ENCODE results near the gene LIPF.
A peak's percentile ranks its signal among the peaks of the same experiment; 100 is the strongest.
"Not testable (repeated sequence)": the region's sequence is repeated elsewhere in the genome, so short reads cannot be mapped to it uniquely, and the experiment has no call there.

LIPF gene

GRCh38 chr10:88661018-88661417, 3.2 kb upstream of the LIPF start:
- peaks cover 7% of the 10 kb centered on the region for H3K27me3 Mint-ChIP-seq
- no peaks in the 10 kb centered on the region for H3K4me1 Mint-ChIP-seq
- H3K27ac Mint-ChIP-seq = no peak overlapping the region
- H3K36me3 Mint-ChIP-seq = no peaks in the 10 kb centered on the region
- no peaks in the 10 kb centered on the region for H3K9me3 Mint-ChIP-seq
- no peak overlapping the region for H3K4me3 Mint-ChIP-seq

DNA sequence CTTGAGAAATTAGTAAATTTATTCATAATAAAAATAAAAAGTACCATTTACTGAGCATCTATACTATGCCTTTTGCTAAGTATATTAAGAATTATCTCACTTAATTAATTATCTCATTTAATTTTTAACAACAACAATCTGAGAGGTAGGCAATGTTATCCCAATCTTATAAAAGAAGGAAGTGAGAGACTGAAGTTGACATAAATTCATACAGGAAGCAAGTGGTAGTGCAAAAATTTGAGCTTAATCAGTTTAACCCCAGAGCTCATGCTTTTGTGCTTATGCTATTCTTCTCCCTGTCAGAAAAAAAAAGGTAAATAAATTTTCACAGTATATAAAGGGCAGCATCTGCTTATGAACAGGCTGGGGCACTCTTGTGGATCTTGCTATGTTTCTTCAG, 2.7 kb upstream of the LIPF start:
- peaks cover 5% of the 10 kb centered on the region for H3K27me3 Mint-ChIP-seq
- no peak overlapping the region for H3K4me3 Mint-ChIP-seq
- H3K9me3 Mint-ChIP-seq = no peaks in the 10 kb centered on the region
- no peak overlapping the region for H3K27ac Mint-ChIP-seq
- H3K4me1 Mint-ChIP-seq = no peaks in the 10 kb centered on the region
- H3K36me3 Mint-ChIP-seq = no peaks in the 10 kb centered on the region

GRCh38 chr10:88663153-88663552, 1.1 kb upstream of the LIPF start:
- H3K4me1 Mint-ChIP-seq, H3K9me3 Mint-ChIP-seq, H3K27me3 Mint-ChIP-seq, H3K36me3 Mint-ChIP-seq, H3K4me3 Mint-ChIP-seq: not testable (repeated sequence)
- peak overlapping the region; percentile 63 for H3K27ac Mint-ChIP-seq

DNA sequence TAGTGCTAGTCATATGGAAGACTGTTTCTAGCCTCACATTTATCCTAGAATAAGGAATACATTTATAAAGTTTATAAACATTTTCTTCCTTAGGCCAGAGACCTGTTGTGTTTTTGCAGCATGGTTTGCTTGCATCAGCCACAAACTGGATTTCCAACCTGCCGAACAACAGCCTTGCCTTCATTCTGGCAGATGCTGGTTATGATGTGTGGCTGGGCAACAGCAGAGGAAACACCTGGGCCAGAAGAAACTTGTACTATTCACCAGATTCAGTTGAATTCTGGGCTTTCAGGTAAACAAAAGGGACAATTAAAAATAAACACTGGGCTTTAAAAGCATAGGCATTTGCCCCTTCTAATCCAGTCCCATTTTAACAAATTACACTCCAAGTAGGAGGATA, 4.2 kb downstream of the LIPF start:
- Mint-ChIP-seq H3K36me3 (no peaks in the 10 kb centered on the region), H3K4me3 (no peak overlapping the region), H3K4me1 (peaks cover 7% of the 10 kb centered on the region), H3K27ac (no peak overlapping the region), H3K9me3 (no peaks in the 10 kb centered on the region), H3K27me3 (no peaks in the 10 kb centered on the region)

DNA sequence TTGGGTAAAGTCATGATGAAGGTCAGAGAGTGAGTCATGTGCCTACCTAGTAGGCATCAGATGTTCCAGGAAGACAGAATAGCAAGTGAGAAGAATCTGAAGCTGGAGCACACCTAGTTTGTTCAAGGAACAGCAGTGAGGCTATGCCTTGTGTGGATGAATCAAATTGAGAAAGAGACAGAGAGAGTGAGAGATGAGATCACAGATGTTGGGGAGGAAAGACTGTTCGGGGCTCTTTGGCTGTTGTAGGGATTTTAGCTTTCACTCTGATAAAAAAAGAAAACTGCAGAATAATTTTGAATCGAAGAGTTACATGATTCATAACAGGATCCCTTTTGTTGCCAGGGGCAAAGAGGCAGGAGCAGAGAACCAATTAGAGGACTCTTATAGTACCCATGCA, 6.3 kb downstream of the LIPF start:
- peaks cover 7% of the 10 kb centered on the region for H3K4me1 Mint-ChIP-seq
- H3K9me3 Mint-ChIP-seq = no peaks in the 10 kb centered on the region
- peak overlapping the region; percentile 1 for H3K27ac Mint-ChIP-seq
- H3K36me3 Mint-ChIP-seq = no peaks in the 10 kb centered on the region
- H3K27me3 Mint-ChIP-seq = no peaks in the 10 kb centered on the region
- H3K4me3 Mint-ChIP-seq = no peak overlapping the region

DNA sequence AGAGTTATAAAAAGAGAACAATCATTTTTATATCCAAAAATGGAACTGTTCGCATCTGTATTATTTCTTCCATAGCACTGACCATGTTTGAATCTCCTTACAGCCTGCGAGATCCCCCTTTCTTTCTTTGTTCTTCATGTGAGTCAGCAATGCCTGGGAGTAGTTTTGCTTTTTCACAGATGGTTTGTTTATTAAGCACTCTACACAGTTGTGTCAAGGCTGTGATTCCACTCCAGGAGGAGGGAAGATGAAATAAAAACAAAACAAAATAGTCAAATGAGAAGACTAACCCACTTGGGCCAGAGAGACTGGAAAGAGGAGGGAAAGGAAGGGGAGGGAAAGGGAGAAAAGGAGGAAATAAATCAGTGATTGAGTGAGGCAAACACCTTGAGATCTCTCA, 7.8 kb downstream of the LIPF start:
- Mint-ChIP-seq H3K4me1 (peaks cover 7% of the 10 kb centered on the region), H3K27me3 (no peaks in the 10 kb centered on the region), H3K9me3 (no peaks in the 10 kb centered on the region), H3K4me3 (no peak overlapping the region), H3K36me3 (no peaks in the 10 kb centered on the region), H3K27ac (peak overlapping the region; percentile 9)

- H3K4me3 Mint-ChIP-seq = no peak overlapping the region
- H3K36me3 Mint-ChIP-seq = no peaks in the 10 kb centered on the region
- H3K27me3 Mint-ChIP-seq = peaks cover 1% of the 10 kb centered on the region
- no peak overlapping the region for H3K27ac Mint-ChIP-seq
- H3K9me3 Mint-ChIP-seq = no peaks in the 10 kb centered on the region
- no peaks in the 10 kb centered on the region for H3K4me1 Mint-ChIP-seq
These were observed 12.2 kb downstream of the LIPF start for GRCh38 chr10:88676283-88677060.

DNA sequence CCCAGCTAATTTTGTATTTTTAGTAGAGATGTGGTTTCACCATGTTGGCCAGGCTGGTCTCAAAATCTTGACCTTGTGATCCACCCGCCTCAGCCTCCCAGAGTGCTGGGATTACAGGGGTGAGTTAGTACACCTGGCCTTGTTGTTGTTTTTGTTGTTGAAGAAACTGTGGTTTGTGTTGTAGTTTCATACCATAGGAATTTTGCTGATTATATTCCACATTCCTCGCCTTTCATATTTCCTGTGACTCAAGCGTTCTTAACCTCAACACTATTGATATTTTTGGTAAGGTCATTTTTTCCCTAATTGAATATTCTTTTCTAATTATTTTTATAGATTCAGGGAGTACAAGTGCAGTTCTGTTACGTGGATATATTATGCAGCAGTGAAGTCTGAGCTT, 16.7 kb downstream of the LIPF start:
- Mint-ChIP-seq H3K4me1 (no peaks in the 10 kb centered on the region), H3K27me3 (peaks cover 4% of the 10 kb centered on the region), H3K27ac (no peak overlapping the region), H3K4me3 (no peak overlapping the region), H3K36me3 (no peaks in the 10 kb centered on the region), H3K9me3 (no peaks in the 10 kb centered on the region)

GRCh38 chr10:88682491-88682890, 18.2 kb downstream of the LIPF start:
- H3K4me1 Mint-ChIP-seq = no peaks in the 10 kb centered on the region
- no peaks in the 10 kb centered on the region for H3K9me3 Mint-ChIP-seq
- H3K27me3 Mint-ChIP-seq = peaks cover 3% of the 10 kb centered on the region
- H3K4me3 Mint-ChIP-seq = no peak overlapping the region
- no peaks in the 10 kb centered on the region for H3K36me3 Mint-ChIP-seq
- H3K27ac Mint-ChIP-seq = no peak overlapping the region

DNA sequence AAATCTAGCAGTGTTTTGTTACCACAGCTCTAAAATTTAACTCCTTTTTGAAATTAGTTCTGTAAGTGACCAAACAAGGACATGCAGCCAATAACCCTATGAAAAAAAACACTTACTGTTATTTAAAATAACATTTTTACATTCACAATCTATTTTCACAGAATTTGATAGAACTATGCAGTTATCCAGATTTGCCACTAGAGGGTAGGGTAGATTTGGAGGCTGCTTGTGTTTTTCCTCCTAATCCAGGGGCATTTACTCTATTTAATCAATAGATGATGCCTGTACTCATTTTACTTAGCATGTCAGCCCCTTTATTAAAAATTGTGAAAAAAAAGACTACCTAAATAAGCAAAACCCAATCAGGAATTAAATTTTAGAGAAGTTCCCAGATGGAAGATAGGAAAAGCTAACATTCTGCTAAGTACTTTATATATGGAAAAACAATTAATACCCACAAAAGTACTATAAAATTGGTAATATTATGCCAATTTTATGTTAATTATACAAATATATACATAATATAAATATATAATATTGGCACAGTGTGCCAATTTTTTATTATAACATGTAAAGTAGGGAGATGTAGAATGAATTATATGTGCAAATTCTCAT, 23.7 kb downstream of the LIPF start:
- Mint-ChIP-seq H3K4me1 (no peaks in the 10 kb centered on the region), H3K9me3 (no peaks in the 10 kb centered on the region), H3K36me3 (no peaks in the 10 kb centered on the region), H3K27me3 (peaks cover 2% of the 10 kb centered on the region), H3K27ac (no peak overlapping the region), H3K4me3 (no peak overlapping the region)

DNA sequence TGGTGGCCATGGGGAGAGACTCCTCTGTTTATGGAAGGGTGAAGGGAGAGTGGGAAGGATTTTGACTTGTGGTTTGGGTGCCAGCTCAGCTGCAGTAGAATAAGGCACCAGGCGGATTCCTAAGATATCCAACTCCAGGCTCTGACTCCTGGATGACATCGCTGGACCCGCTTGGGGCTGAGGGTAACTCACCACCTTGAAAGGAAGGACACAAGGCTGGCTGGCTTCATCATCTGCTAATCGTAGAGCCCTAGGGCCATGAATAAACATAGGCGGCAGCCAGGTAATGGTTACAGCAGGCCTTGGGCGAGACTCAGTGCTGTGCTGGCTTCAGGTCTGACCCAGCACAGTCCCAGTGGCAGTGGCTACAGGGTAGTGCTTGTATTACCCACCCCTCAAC, 25.1 kb downstream of the LIPF start:
- no peak overlapping the region for H3K4me3 Mint-ChIP-seq
- H3K27ac Mint-ChIP-seq = no peak overlapping the region
- H3K36me3 Mint-ChIP-seq = no peaks in the 10 kb centered on the region
- H3K27me3 Mint-ChIP-seq = peaks cover 4% of the 10 kb centered on the region
- no peaks in the 10 kb centered on the region for H3K9me3 Mint-ChIP-seq
- H3K4me1 Mint-ChIP-seq = no peaks in the 10 kb centered on the region

DNA sequence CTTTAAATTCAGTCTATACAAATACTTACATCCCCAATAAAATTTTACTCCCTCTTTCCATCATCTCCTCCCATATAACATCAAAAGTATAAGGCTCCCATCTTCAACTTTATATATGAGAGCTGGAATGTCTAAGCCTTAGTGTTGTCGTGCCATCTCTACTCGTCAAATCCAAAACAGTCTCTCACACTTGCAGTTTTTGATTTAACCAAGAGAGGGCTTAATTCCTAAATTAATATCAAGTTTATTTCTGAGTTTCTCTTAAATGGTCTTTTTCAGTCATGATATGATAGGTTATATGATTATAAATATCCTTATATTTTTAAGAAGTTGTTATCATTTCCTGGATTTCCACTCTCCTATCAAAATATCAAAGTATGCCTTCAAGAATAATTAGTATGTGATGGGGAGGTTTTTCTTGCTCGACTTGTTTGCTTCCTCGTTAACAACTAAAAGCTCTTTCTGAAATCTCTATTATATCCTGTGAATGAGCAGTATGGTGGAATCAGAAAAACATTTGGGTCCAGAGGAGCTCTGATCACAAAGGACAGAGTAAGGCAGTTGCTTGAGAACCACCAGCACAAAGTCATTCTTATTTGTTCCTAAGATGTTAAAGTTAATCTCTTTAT, 29.3 kb downstream of the LIPF start:
- no peaks in the 10 kb centered on the region for H3K36me3 Mint-ChIP-seq
- no peaks in the 10 kb centered on the region for H3K9me3 Mint-ChIP-seq
- no peak overlapping the region for H3K4me3 Mint-ChIP-seq
- H3K27me3 Mint-ChIP-seq = peaks cover 4% of the 10 kb centered on the region
- no peak overlapping the region for H3K27ac Mint-ChIP-seq
- H3K4me1 Mint-ChIP-seq = no peaks in the 10 kb centered on the region

GRCh38 chr10:88702848-88703597, 38.8 kb downstream of the LIPF start:
- peaks cover 19% of the 10 kb centered on the region for H3K4me1 Mint-ChIP-seq
- peaks cover 1% of the 10 kb centered on the region for H3K27me3 Mint-ChIP-seq
- no peaks in the 10 kb centered on the region for H3K9me3 Mint-ChIP-seq
- no peak overlapping the region for H3K27ac Mint-ChIP-seq
- H3K36me3 Mint-ChIP-seq = no peaks in the 10 kb centered on the region
- no peak overlapping the region for H3K4me3 Mint-ChIP-seq

GRCh38 chr10:88705958-88706357, 41.7 kb downstream of the LIPF start, which contains the start of gene LIPK:
TSS of gene LIPK (plus strand) at chr10:88706249. CDS start at chr10:88724544, 18,295 bp downstream.
- Mint-ChIP-seq H3K9me3 (no peaks in the 10 kb centered on the region), H3K36me3 (no peaks in the 10 kb centered on the region), H3K27ac (no peak within 1 kb of the TSS), H3K4me1 (peaks cover 19% of the 10 kb centered on the region), H3K4me3 (no peak within 1 kb of the TSS), H3K27me3 (peaks cover 1% of the 10 kb centered on the region)

DNA sequence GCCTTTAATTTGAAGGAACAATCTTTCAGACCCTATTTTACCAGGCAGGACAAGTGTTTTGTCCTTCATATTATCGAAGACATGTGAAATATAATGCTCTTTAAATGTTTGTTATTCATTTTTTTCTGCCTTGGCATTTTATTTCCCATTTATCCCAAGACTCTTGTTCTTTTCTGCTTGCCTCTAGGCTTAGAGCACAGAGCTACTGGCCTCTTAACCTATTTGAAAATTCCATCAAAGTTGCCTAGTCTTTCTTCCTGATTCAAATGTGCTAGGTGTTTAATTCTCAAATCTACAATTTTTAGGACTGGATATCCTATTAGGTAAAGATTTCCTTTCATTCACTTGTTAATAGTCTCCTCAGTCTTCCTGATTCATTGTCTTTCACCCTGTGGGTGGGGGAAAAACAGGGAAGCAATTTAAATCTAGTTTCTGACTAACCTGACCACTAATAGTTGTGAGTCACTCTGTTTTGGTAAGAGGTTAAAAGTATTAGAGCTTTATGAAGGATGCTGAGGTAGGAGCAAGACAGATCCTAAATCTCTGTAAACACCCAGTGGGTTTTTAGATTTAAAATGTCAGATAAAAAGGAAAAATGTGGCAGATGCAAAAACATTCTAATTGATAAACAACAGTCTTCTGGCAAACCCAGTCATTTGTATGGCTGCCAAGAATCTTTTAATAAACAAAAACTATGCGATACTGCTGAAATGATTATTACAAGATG, 43.4 kb downstream of the LIPF start:
- no peaks in the 10 kb centered on the region for H3K9me3 Mint-ChIP-seq
- H3K36me3 Mint-ChIP-seq = no peaks in the 10 kb centered on the region
- H3K27me3 Mint-ChIP-seq = peaks cover 1% of the 10 kb centered on the region
- H3K27ac Mint-ChIP-seq = peak overlapping the region; percentile 96
- peaks cover 19% of the 10 kb centered on the region for H3K4me1 Mint-ChIP-seq
- peak overlapping the region; percentile 71 for H3K4me3 Mint-ChIP-seq

All from activated naive CD4-positive, alpha-beta T cell treated with anti-CD3 and anti-CD28 coated beads, Interleukin-2, amount 50 U/mL, for 24 hours (primary cell).